Measurements from ENCODE around the gene RPS21.

DNA sequence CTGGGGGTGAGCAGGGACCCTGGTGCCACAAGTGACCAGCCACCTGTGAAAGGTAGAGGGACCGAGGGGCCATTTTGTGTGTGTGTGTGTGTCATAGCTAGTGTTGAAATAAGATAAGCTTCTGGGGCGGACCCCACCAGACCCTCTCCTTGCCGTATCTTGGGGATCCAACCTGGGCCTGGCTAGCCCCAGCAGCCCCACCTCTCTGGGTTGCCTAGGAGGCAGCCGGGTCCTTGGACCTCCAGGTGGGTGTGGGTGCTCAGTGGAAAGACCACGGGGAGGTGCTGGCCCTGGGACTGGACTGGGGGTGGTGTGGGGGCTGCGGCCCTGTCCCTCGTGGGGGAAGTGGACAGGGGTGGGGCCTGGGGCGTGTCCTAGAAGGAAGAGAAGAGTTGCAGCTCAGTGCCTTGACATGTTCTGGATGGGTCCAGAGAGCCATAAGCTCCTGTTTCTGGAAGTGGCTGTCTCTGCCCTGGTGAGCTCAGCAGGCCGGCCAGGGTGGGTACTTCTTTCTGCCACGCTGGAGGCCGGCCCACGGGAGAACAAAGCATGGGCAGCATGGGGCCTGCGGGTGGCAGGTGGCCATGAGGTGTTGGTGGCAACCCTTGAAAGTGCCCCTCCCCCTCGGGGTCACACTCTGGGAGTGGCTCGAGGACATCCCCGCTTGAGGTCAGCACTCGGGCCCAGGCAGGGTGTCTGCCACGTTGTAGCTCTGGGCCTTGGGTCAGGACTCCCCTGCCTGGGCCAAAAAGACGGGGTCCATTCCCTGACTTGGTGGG is 32.0 kb downstream of the RPS21 start:
- TF ChIP-seq, protein P1, sequence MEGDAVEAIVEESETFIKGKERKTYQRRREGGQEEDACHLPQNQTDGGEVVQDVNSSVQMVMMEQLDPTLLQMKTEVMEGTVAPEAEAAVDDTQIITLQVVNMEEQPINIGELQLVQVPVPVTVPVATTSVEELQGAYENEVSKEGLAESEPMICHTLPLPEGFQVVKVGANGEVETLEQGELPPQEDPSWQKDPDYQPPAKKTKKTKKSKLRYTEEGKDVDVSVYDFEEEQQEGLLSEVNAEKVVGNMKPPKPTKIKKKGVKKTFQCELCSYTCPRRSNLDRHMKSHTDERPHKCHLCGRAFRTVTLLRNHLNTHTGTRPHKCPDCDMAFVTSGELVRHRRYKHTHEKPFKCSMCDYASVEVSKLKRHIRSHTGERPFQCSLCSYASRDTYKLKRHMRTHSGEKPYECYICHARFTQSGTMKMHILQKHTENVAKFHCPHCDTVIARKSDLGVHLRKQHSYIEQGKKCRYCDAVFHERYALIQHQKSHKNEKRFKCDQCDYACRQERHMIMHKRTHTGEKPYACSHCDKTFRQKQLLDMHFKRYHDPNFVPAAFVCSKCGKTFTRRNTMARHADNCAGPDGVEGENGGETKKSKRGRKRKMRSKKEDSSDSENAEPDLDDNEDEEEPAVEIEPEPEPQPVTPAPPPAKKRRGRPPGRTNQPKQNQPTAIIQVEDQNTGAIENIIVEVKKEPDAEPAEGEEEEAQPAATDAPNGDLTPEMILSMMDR (IDR thresholded peaks at IDR 0.05 in 8 of 11, conservative IDR thresholded peaks at IDR 0.05 in 3 of 11), result no peak
- TF ChIP-seq POLR2A (IDR thresholded peaks at IDR 0.05), result no peak
